CD4-positive, CD25-positive, alpha-beta regulatory T cell (primary cell): ENCODE results near the gene DHX38. TPM values are rescaled to one million over a fixed set of nuclear protein-coding genes. Genes with fewer than 3 reads are reported as not detected.
A peak's percentile ranks its signal among the peaks of the same experiment; 100 is the strongest.

ENCODE experiments used
- ATAC-seq, 2 donors: fragments of 150-1000 bp; cut with Tn5 transposase; one replicate each; pipeline ENCODE4 v1.10.0; 2021; ENCODE audit warnings: low read depth in 2 of 2, moderate number of reproducible peaks in 2 of 2, moderate library complexity in 1 of 2
- DNase-seq, 3 donors: peaks; one replicate each; pipeline versions ENCODE4 v3.0.0 to v3.0.0-alpha.2; 2012 to 2022; ENCODE audit warnings: mixed read lengths in 1 of 3
- H3K27ac ChIP-seq: one replicate; pipeline ENCODE4 v1.7.0; 2013; ENCODE audit warnings: mild to moderate bottlenecking, low read length; ENCODE audit not compliant: insufficient read depth, poor library complexity, severe bottlenecking
- H3K27me3 ChIP-seq: one replicate; pipeline ENCODE4 v1.7.0; 2013; ENCODE audit warnings: low read length; ENCODE audit not compliant: control insufficient read depth, insufficient read depth
- H3K36me3 ChIP-seq: one replicate; pipeline ENCODE4 v1.7.0; 2013; ENCODE audit warnings: mild to moderate bottlenecking, low read length, moderate library complexity; ENCODE audit not compliant: control insufficient read depth, insufficient read depth
- H3K4me1 ChIP-seq: 2 replicates; pipeline ENCODE4 v1.7.0; 2013; ENCODE audit warnings: mild to moderate bottlenecking, low read length; ENCODE audit not compliant: insufficient read depth, control insufficient read depth, poor library complexity, severe bottlenecking
- H3K4me3 ChIP-seq: one replicate; pipeline ENCODE4 v1.7.0; 2013; ENCODE audit warnings: low read depth, mild to moderate bottlenecking, low read length, moderate library complexity
- H3K9me3 ChIP-seq, 2 experiments: 1 replicate in 1 of 2; 2 replicates in 1 of 2; pipeline ENCODE4 v1.7.0; 2013; ENCODE audit warnings: low read length in 2 of 2, mild to moderate bottlenecking in 1 of 2, moderate library complexity in 1 of 2; ENCODE audit not compliant: control insufficient read depth in 2 of 2
- H3K27ac Mint-ChIP-seq, 3 donors: one replicate each; pipeline ENCODE4 v1.8.0; 2020 to 2022; ENCODE audit warnings: mild to moderate bottlenecking in 3 of 3, mixed read lengths in 3 of 3, moderate library complexity in 2 of 3
- H3K27me3 Mint-ChIP-seq: one replicate; pipeline ENCODE4 v1.8.0; 2022; ENCODE audit warnings: mild to moderate bottlenecking, mixed read lengths
- H3K36me3 Mint-ChIP-seq: one replicate; pipeline ENCODE4 v1.8.0; 2020; ENCODE audit warnings: mixed read lengths
- H3K4me1 Mint-ChIP-seq, 4 donors: one replicate each; pipeline ENCODE4 v1.8.0; 2020 to 2022; ENCODE audit warnings: mixed read lengths in 4 of 4, mild to moderate bottlenecking in 1 of 4
- H3K4me3 Mint-ChIP-seq, 4 donors: one replicate each; pipeline ENCODE4 v1.8.0; 2020 to 2022; ENCODE audit warnings: mild to moderate bottlenecking in 4 of 4, mixed read lengths in 4 of 4, moderate library complexity in 3 of 4
- H3K9me3 Mint-ChIP-seq, 7 donors: one replicate each; pipeline ENCODE4 v1.8.0; 2020 to 2022; ENCODE audit warnings: mixed read lengths in 7 of 7, mild to moderate bottlenecking in 3 of 7, moderate library complexity in 2 of 7
- polyA plus RNA-seq, 4 donors: library from polyadenylated mRNA; unstranded; fragments of 300-500 nt; fragmentation: Illumina TruSeq; gene quantifications; one replicate each; pipeline ENCODE4 v1.2.3, GENCODE V29; 2021
- total RNA-seq: library from RNA; stranded (reverse); gene quantifications from one replicate; pipeline ENCODE4 v1.2.3, GENCODE V29; 2022

Gene DHX38
- total and polyA plus RNA-seq, 5 donors from 2014 or later: 19.9 to 113 (median 24.5) TPM

DNA sequence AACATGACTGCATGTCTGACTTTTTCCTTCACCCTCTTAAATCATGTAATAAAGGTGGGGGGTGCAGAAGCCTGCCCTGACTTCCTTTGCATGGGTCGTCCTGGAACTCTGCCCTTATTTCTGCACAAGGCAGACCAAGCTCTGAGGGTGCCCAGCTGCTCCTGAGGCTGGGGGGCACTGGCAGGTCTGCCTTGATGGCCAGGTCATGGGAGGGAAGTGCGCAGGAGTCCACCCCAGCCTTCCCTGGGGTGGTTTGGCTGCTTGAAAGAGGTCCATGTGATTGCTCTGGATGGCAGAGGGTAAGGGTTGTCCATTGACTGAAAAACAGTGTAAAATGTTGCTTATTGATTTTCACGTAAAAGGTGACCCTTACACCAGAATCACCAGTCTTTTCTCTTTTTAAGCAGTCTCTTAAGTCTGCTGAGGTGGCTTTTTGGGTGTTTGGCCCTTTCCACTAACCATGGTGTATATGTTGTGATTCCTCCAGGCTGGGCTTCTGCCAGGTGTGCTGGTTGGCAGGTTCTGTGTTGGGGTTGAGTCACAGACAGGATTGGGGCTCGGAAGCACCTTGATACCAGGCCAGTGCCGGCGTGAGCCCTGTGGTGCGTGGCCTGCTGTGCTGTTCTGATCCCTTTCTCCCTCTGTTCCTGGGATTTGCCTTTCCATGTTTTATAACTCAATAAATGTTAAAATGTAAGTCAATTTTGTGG, 19.4 kb downstream of the DHX38 start:
- no peak overlapping the region for H3K4me3 ChIP-seq
- no peaks in the 10 kb centered on the region for H3K27me3 ChIP-seq
- no peak for ATAC-seq
- H3K36me3 ChIP-seq: peaks cover 50% of the 10 kb centered on the region
- no peaks in the 10 kb centered on the region for H3K4me1 ChIP-seq
- DNase-seq: no peak
- H3K9me3 ChIP-seq: no peaks in the 10 kb centered on the region
- Mint-ChIP-seq H3K4me3 (no peak overlapping the region), H3K27me3 (no peaks in the 10 kb centered on the region), H3K27ac (no peak overlapping the region), H3K9me3 (peaks cover 0 to 2% (median 0%) of the 10 kb centered on the region in 7 donors), H3K4me1 (no peaks in the 10 kb centered on the region), H3K36me3 (peaks cover 32% of the 10 kb centered on the region)
- no peak overlapping the region for H3K27ac ChIP-seq

DNA sequence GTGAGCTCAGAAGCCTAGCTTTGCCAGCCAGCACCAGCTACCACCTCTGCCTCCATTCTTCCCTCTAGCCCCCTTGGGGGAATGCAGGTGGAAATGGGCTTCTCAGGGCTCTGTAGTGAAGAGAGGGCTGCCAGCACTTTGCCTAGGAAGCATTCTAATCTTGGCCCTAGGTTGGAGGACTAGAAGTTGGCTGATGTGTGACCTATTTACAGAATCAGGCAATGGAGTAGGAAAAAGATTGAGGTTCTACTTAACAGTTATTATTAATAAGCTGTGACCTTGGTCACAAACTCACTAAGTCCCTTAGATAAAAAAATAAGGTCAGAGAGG, 19.9 kb downstream of the DHX38 start:
- Histone ChIP-seq H3K27me3 (no peaks in the 10 kb centered on the region), H3K4me3 (no peak overlapping the region), H3K27ac (no peak overlapping the region), H3K36me3 (peaks cover 45% of the 10 kb centered on the region), H3K9me3 (no peaks in the 10 kb centered on the region), H3K4me1 (no peaks in the 10 kb centered on the region)
- DNase-seq (no peak), ATAC-seq (no peak)
- Mint-ChIP-seq H3K4me3 (no peak overlapping the region), H3K27ac (no peak overlapping the region), H3K9me3 (peaks cover 0 to 2% (median 0%) of the 10 kb centered on the region in 7 donors), H3K36me3 (peaks cover 26% of the 10 kb centered on the region), H3K27me3 (no peaks in the 10 kb centered on the region), H3K4me1 (no peaks in the 10 kb centered on the region)

DNA sequence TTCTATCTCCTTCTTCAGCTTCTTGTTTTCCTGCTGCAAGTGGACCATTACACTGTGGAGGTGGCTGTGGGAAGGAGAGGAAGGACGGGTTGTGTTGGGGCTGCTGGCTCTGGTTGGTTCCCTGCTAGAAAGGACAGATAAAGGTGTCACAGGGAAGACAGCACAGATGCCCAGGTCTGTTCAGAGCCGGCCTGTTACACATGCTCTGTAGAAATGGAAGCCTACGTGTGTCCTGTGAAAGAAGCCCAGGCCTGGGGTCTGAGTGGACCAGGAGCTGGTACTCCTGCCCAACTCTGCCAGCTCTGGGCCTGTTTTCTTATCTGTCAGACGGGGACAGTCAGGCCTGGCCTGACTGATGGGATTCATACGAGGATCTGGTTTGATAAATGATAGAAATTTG, 26.4 kb downstream of the DHX38 start:
- Mint-ChIP-seq H3K27me3 (no peaks in the 10 kb centered on the region), H3K9me3 (no peaks in the 10 kb centered on the region), H3K36me3 (no peaks in the 10 kb centered on the region), H3K4me1 (peaks cover 0 to 2% (median 0%) of the 10 kb centered on the region in 4 donors), H3K4me3 (no peak overlapping the region), H3K27ac (peak overlapping the region in 1 of 3 donors; percentile 30)
- Histone ChIP-seq H3K27ac (no peak overlapping the region), H3K4me3 (no peak overlapping the region), H3K9me3 (no peaks in the 10 kb centered on the region), H3K36me3 (no peaks in the 10 kb centered on the region), H3K27me3 (no peaks in the 10 kb centered on the region), H3K4me1 (no peaks in the 10 kb centered on the region)
- DNase-seq (no peak), ATAC-seq (no peak)

- Mint-ChIP-seq H3K4me1 (peaks cover 0 to 2% (median 0%) of the 10 kb centered on the region in 4 donors), H3K27ac (no peak overlapping the region), H3K9me3 (no peaks in the 10 kb centered on the region), H3K4me3 (no peak overlapping the region), H3K36me3 (no peaks in the 10 kb centered on the region), H3K27me3 (no peaks in the 10 kb centered on the region)
- H3K4me1 ChIP-seq: no peaks in the 10 kb centered on the region
- H3K9me3 ChIP-seq: no peaks in the 10 kb centered on the region
- ATAC-seq (no peak), DNase-seq (no peak)
- H3K27ac ChIP-seq: no peak overlapping the region
- no peaks in the 10 kb centered on the region for H3K36me3 ChIP-seq
- no peaks in the 10 kb centered on the region for H3K27me3 ChIP-seq
- no peak overlapping the region for H3K4me3 ChIP-seq
Measured at GRCh38 chr16:72122308-72122707, 28.7 kb downstream of the DHX38 start.

DNA sequence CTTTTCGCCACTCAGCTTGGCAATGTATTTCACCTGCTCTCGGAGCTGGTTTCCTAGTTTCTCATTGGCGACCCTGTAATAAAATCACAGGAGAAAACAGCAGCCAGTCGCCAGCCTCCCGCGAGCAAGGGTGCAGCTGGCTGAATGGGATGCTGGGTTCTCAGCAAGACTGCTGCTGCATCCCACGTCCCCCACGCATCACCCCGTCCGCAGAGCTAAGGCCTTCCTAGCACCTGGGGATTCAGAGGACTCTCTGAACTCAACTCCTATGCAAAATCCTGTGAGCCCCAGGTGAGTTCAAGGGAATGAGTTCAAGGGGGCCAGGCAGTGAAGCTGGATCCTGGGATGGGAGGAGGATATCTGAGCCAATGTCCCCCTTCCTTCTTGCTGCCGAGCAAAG, 29.3 kb downstream of the DHX38 start:
- H3K27me3 Mint-ChIP-seq: no peaks in the 10 kb centered on the region
- ATAC-seq: no peak
- H3K4me1 Mint-ChIP-seq: peaks cover 0 to 2% (median 0%) of the 10 kb centered on the region in 4 donors
- no peak overlapping the region for H3K4me3 ChIP-seq
- H3K36me3 ChIP-seq: no peaks in the 10 kb centered on the region
- no peak overlapping the region for H3K27ac Mint-ChIP-seq
- no peak overlapping the region for H3K27ac ChIP-seq
- no peaks in the 10 kb centered on the region for H3K36me3 Mint-ChIP-seq
- no peaks in the 10 kb centered on the region for H3K9me3 Mint-ChIP-seq
- H3K9me3 ChIP-seq: no peaks in the 10 kb centered on the region
- no peak for DNase-seq
- no peaks in the 10 kb centered on the region for H3K27me3 ChIP-seq
- H3K4me3 Mint-ChIP-seq: no peak overlapping the region
- H3K4me1 ChIP-seq: no peaks in the 10 kb centered on the region

DNA sequence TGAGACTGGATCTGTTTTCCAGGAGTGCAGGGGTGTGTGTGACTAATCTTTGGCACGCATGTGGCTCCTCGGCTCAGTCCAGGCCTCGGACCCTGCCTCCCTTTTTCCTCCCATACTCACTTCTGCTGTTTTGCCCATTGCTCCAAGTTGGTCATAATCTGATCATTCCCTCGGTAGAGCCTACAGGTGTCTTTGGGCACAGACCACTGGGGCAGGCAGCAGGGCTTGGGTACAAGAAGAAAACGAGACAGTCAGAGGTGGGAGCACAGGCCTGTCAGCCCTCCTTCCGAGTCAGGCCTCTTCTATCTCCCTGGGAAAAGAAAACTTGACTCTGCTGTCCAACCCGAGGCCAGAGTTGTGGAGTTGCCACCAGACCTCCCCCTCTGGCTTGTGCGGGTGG, 29.8 kb downstream of the DHX38 start:
- H3K36me3 Mint-ChIP-seq: no peaks in the 10 kb centered on the region
- DNase-seq (no peak), ATAC-seq (no peak)
- H3K9me3 ChIP-seq: no peaks in the 10 kb centered on the region
- H3K4me3 ChIP-seq: no peak overlapping the region
- H3K4me1 Mint-ChIP-seq: peaks cover 0 to 2% (median 0%) of the 10 kb centered on the region in 4 donors
- no peaks in the 10 kb centered on the region for H3K9me3 Mint-ChIP-seq
- no peak overlapping the region for H3K27ac Mint-ChIP-seq
- no peaks in the 10 kb centered on the region for H3K27me3 Mint-ChIP-seq
- no peaks in the 10 kb centered on the region for H3K27me3 ChIP-seq
- H3K36me3 ChIP-seq: no peaks in the 10 kb centered on the region
- no peak overlapping the region for H3K27ac ChIP-seq
- H3K4me1 ChIP-seq: no peaks in the 10 kb centered on the region
- no peak overlapping the region for H3K4me3 Mint-ChIP-seq

GRCh38 chr16:72124148-72124547, 30.5 kb downstream of the DHX38 start:
- Histone ChIP-seq H3K27ac (no peak overlapping the region), H3K9me3 (no peaks in the 10 kb centered on the region)
- no peak overlapping the region for H3K27ac Mint-ChIP-seq

More at GRCh38 chr16:72124148-72124547, 30.5 kb downstream of the DHX38 start:
- no peaks in the 10 kb centered on the region for H3K4me1 ChIP-seq
- H3K27me3 ChIP-seq: no peaks in the 10 kb centered on the region
- DNase-seq (no peak), ATAC-seq (no peak)
- Mint-ChIP-seq H3K4me3 (no peak overlapping the region), H3K9me3 (no peaks in the 10 kb centered on the region), H3K4me1 (peaks cover 0 to 2% (median 0%) of the 10 kb centered on the region in 4 donors), H3K27me3 (no peaks in the 10 kb centered on the region), H3K36me3 (no peaks in the 10 kb centered on the region)
- no peaks in the 10 kb centered on the region for H3K36me3 ChIP-seq
- no peak overlapping the region for H3K4me3 ChIP-seq
